ENCODE measurements around the gene DNAJC11. TPM values are rescaled to one million over a fixed set of nuclear protein-coding genes. Genes with fewer than 3 reads are reported as not detected.
A peak's percentile ranks its signal among the peaks of the same experiment; 100 is the strongest.

Gene DNAJC11
- total RNA-seq, 4 donors from 2014 or later, result 28.2 to 45.5 (median 35.9) TPM

GRCh38 chr1:6730880-6731279 lies 29.3 kb upstream of the DNAJC11 start:
- H3K27ac ChIP-seq, result no peak overlapping the region
- 91% methylated on average over 6 of the region's 6 CpGs for WGBS, 2 donors
- no peaks in the 10 kb centered on the region for H3K9me3 ChIP-seq
- no peak for DNase-seq
- intact Hi-C loops (cut with DNase I), result loop anchor here (5.0 kb wide), 1 partner anchor 156 kb away; no protein-coding TSS in a partner anchor
- H3K4me1 ChIP-seq, result no peaks in the 10 kb centered on the region
- H3K36me3 ChIP-seq, result no peaks in the 10 kb centered on the region
- H3K4me3 ChIP-seq (replicated peaks in 1 of 3), result no peak overlapping the region
- TF ChIP-seq CTCF (IDR thresholded peaks at IDR 0.05), result no peak
- TF ChIP-seq POLR2A (IDR thresholded peaks at IDR 0.05), result no peak
- no peaks in the 10 kb centered on the region for H3K27me3 ChIP-seq

- 35 to 39% methylated on average over 11 of the region's 11 CpGs for WGBS, 2 donors
- Histone ChIP-seq H3K36me3 (no peaks in the 10 kb centered on the region), H3K4me1 (no peaks in the 10 kb centered on the region), H3K9me3 (no peaks in the 10 kb centered on the region), H3K4me3 (replicated peaks in 1 of 3) (no peak overlapping the region), H3K27ac (no peak overlapping the region), H3K27me3 (no peaks in the 10 kb centered on the region)
- intact Hi-C loops (cut with DNase I), result loop anchor here (5.0 kb wide), 1 partner anchor 157 kb away; no protein-coding TSS in a partner anchor
- DNase-seq, result no peak
- TF ChIP-seq POLR2A (IDR thresholded peaks at IDR 0.05) (no peak), CTCF (IDR thresholded peaks at IDR 0.05) (no peak)
These were observed 28.9 kb upstream of the DNAJC11 start for GRCh38 chr1:6730473-6730872.

GRCh38 chr1:6727535-6727934 lies 25.9 kb upstream of the DNAJC11 start:
- no peak overlapping the region for H3K27ac ChIP-seq
- peaks cover 16 to 19% of the 10 kb centered on the region in 2 donors for H3K4me1 ChIP-seq
- TF ChIP-seq POLR2A (IDR thresholded peaks at IDR 0.05) (no peak), CTCF (IDR thresholded peaks at IDR 0.05) (peak; percentile 62 to 88 (median 72))
- DNase-seq, result peak; percentile 44 to 65
- 37 to 41% methylated on average over 6 of the region's 6 CpGs for WGBS, 2 donors
- intact Hi-C loops (cut with DNase I), result loop anchor here (10.0 kb wide), 3 partner anchors 47 to 487 kb away; no protein-coding TSS in a partner anchor
- H3K36me3 ChIP-seq, result no peaks in the 10 kb centered on the region
- H3K27me3 ChIP-seq, result no peaks in the 10 kb centered on the region
- H3K4me3 ChIP-seq (replicated peaks in 1 of 3), result no peak overlapping the region
- no peaks in the 10 kb centered on the region for H3K9me3 ChIP-seq

- Histone ChIP-seq H3K4me1 (peaks cover 18 to 24% of the 10 kb centered on the region in 2 donors), H3K27ac (no peak overlapping the region), H3K4me3 (replicated peaks in 1 of 3) (no peak overlapping the region), H3K36me3 (no peaks in the 10 kb centered on the region), H3K27me3 (no peaks in the 10 kb centered on the region), H3K9me3 (no peaks in the 10 kb centered on the region)
- TF ChIP-seq CTCF (IDR thresholded peaks at IDR 0.05) (no peak), POLR2A (IDR thresholded peaks at IDR 0.05) (no peak)
- DNase-seq, result no peak
- WGBS, 2 donors, result 94 to 95% methylated on average over 5 to 7 of the region's 7 CpGs
- intact Hi-C loops (cut with DNase I), result loop anchor here (10.0 kb wide), 3 partner anchors 49 to 489 kb away; no protein-coding TSS in a partner anchor
These were observed 24.6 kb upstream of the DNAJC11 start for GRCh38 chr1:6726253-6726652.

GRCh38 chr1:6724517-6725141 lies 23.0 kb upstream of the DNAJC11 start:
- Histone ChIP-seq H3K36me3 (no peaks in the 10 kb centered on the region), H3K4me3 (replicated peaks in 1 of 3) (no peak overlapping the region), H3K9me3 (no peaks in the 10 kb centered on the region), H3K4me1 (peaks cover 18 to 24% of the 10 kb centered on the region in 2 donors), H3K27ac (peak overlapping the region in 1 of 3 donors; percentile 93), H3K27me3 (no peaks in the 10 kb centered on the region)
- DNase-seq, result peak in 1 of 2 donors; percentile 11
- WGBS, 2 donors, result 75 to 83% methylated on average over 9 of the region's 9 CpGs
- TF ChIP-seq CTCF (IDR thresholded peaks at IDR 0.05), result no peak
- TF ChIP-seq POLR2A (IDR thresholded peaks at IDR 0.05), result no peak
- intact Hi-C loops (cut with DNase I), result loop anchor here (10.0 kb wide), 3 partner anchors 50 to 490 kb away; no protein-coding TSS in a partner anchor
